ENCODE measurements around the gene CHCHD3.
"Not testable (repeated sequence)": the region's sequence is repeated elsewhere in the genome, so short reads cannot be mapped to it uniquely, and the experiment has no call there.

Gene CHCHD3

GRCh38 chr7:132915647-132916046 is 166.2 kb downstream of the CHCHD3 start:
- TF ChIP-seq CTCF (conservative IDR thresholded peaks at IDR 0.05): no peak
- no peak overlapping the region for H3K27ac ChIP-seq

- TF ChIP-seq CTCF (conservative IDR thresholded peaks at IDR 0.05): no peak
- H3K27ac ChIP-seq: no peak overlapping the region
Measured at GRCh38 chr7:132910657-132911056, 171.2 kb downstream of the CHCHD3 start.

- no peak overlapping the region for H3K27ac ChIP-seq
- TF ChIP-seq CTCF (conservative IDR thresholded peaks at IDR 0.05): no peak
Measured at GRCh38 chr7:132907380-132907940, 174.4 kb downstream of the CHCHD3 start.

GRCh38 chr7:132906193-132906835 is 175.6 kb downstream of the CHCHD3 start:
- no peak overlapping the region for H3K27ac ChIP-seq
- TF ChIP-seq CTCF (conservative IDR thresholded peaks at IDR 0.05): no peak

- H3K27ac ChIP-seq: not testable (repeated sequence)
Measured at GRCh38 chr7:132905136-132905535, 176.8 kb downstream of the CHCHD3 start.

- no peak for TF ChIP-seq CTCF (conservative IDR thresholded peaks at IDR 0.05)
- H3K27ac ChIP-seq: no peak overlapping the region
Measured at GRCh38 chr7:132904209-132904608, 177.7 kb downstream of the CHCHD3 start.

- H3K27ac ChIP-seq: not testable (repeated sequence)
Measured at GRCh38 chr7:132902294-132902693, 179.6 kb downstream of the CHCHD3 start.

- no peak overlapping the region for H3K27ac ChIP-seq
- no peak for TF ChIP-seq CTCF (conservative IDR thresholded peaks at IDR 0.05)
Measured at GRCh38 chr7:132901241-132901640, 180.6 kb downstream of the CHCHD3 start.
